ENCODE results near the gene KCNMB2. TPM values are rescaled to one million over a fixed set of nuclear protein-coding genes. Genes with fewer than 3 reads are reported as not detected.

Gene KCNMB2
- total RNA-seq, 1 experiment from 2014 or later = not detected

DNA sequence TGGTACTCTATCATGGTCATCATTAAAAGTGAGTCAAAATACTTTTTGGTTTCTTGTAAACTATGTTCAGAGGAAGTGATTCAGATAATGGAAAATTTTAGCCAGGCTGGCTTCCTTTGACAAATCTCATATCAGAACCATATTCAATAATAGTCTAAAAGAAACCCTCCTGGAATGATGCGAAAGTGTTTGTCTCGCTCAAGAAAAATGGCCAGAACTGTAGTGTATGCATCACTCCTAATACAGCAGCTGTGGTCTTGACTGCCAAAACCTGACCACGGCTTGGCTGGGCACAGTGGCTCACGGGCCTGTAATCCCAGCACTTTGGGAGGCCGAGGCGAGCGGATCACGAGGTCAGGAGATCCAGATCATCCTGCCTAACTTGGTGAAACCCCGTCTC lies 35.6 kb upstream of the KCNMB2 start (continued):
- TF ChIP-seq SOX15 (CRISPR knock-in tag; IDR thresholded peaks at IDR 0.05) = no peak
- TF ChIP-seq ELF4 (CRISPR knock-in tag; IDR thresholded peaks at IDR 0.05; ENCODE audit: low read depth) = no peak
- no peak for TF ChIP-seq ZBTB21 (CRISPR knock-in tag; IDR thresholded peaks at IDR 0.05; ENCODE audit: borderline replicate concordance)
- TF ChIP-seq, protein P1, sequence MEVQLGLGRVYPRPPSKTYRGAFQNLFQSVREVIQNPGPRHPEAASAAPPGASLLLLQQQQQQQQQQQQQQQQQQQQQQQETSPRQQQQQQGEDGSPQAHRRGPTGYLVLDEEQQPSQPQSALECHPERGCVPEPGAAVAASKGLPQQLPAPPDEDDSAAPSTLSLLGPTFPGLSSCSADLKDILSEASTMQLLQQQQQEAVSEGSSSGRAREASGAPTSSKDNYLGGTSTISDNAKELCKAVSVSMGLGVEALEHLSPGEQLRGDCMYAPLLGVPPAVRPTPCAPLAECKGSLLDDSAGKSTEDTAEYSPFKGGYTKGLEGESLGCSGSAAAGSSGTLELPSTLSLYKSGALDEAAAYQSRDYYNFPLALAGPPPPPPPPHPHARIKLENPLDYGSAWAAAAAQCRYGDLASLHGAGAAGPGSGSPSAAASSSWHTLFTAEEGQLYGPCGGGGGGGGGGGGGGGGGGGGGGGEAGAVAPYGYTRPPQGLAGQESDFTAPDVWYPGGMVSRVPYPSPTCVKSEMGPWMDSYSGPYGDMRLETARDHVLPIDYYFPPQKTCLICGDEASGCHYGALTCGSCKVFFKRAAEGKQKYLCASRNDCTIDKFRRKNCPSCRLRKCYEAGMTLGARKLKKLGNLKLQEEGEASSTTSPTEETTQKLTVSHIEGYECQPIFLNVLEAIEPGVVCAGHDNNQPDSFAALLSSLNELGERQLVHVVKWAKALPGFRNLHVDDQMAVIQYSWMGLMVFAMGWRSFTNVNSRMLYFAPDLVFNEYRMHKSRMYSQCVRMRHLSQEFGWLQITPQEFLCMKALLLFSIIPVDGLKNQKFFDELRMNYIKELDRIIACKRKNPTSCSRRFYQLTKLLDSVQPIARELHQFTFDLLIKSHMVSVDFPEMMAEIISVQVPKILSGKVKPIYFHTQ (CRISPR knock-in tag; IDR thresholded peaks at IDR 0.05) = no peak
- TF ChIP-seq, protein P2, sequence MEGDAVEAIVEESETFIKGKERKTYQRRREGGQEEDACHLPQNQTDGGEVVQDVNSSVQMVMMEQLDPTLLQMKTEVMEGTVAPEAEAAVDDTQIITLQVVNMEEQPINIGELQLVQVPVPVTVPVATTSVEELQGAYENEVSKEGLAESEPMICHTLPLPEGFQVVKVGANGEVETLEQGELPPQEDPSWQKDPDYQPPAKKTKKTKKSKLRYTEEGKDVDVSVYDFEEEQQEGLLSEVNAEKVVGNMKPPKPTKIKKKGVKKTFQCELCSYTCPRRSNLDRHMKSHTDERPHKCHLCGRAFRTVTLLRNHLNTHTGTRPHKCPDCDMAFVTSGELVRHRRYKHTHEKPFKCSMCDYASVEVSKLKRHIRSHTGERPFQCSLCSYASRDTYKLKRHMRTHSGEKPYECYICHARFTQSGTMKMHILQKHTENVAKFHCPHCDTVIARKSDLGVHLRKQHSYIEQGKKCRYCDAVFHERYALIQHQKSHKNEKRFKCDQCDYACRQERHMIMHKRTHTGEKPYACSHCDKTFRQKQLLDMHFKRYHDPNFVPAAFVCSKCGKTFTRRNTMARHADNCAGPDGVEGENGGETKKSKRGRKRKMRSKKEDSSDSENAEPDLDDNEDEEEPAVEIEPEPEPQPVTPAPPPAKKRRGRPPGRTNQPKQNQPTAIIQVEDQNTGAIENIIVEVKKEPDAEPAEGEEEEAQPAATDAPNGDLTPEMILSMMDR (IDR thresholded peaks at IDR 0.05) = no peak

DNA sequence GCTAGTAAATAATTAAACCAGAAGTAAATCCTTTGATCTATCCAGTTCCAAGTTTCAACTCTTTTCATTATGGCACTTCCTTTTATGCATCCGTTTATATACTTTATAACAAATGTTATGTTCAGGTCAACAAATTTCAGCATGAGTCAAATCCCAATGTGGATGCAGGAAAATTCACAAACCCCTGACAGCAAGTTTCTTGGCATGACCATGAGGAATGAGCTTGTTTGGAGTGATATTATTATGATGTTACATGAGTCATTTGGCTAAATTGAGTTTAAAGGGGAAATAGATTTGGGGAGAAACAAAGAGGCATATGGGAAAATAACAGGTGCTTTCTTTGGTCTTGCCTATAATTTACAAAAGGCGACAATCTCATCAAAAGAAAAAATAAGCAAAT lies 32.1 kb upstream of the KCNMB2 start:
- ChIA-PET CTCF (no interaction called here), POLR2A (no interaction called here)
- TF ChIP-seq ZNF263 (CRISPR knock-in tag; IDR thresholded peaks at IDR 0.05; ENCODE audit: low read depth) (no peak), ZNF317 (CRISPR knock-in tag; IDR thresholded peaks at IDR 0.05; ENCODE audit: borderline replicate concordance, low read depth) (no peak), NFATC4 (CRISPR knock-in tag; IDR thresholded peaks at IDR 0.05) (no peak), MXD4 (CRISPR knock-in tag; IDR thresholded peaks at IDR 0.05; ENCODE audit: borderline replicate concordance) (no peak), SP1 (CRISPR knock-in tag; conservative IDR thresholded peaks at IDR 0.05) (no peak), TEAD1 (CRISPR knock-in tag; IDR thresholded peaks at IDR 0.05) (no peak), EMX1 (CRISPR knock-in tag; IDR thresholded peaks at IDR 0.05) (no peak), ATF1 (CRISPR knock-in tag; IDR thresholded peaks at IDR 0.05) (no peak), NR3C1 (CRISPR knock-in tag; conservative IDR thresholded peaks at IDR 0.05; ENCODE audit: low read depth) (no peak), ZNF423 (CRISPR knock-in tag; IDR thresholded peaks at IDR 0.05) (no peak), CREB1 (CRISPR knock-in tag; IDR thresholded peaks at IDR 0.05) (no peak)
- TF ChIP-seq, protein P3, sequence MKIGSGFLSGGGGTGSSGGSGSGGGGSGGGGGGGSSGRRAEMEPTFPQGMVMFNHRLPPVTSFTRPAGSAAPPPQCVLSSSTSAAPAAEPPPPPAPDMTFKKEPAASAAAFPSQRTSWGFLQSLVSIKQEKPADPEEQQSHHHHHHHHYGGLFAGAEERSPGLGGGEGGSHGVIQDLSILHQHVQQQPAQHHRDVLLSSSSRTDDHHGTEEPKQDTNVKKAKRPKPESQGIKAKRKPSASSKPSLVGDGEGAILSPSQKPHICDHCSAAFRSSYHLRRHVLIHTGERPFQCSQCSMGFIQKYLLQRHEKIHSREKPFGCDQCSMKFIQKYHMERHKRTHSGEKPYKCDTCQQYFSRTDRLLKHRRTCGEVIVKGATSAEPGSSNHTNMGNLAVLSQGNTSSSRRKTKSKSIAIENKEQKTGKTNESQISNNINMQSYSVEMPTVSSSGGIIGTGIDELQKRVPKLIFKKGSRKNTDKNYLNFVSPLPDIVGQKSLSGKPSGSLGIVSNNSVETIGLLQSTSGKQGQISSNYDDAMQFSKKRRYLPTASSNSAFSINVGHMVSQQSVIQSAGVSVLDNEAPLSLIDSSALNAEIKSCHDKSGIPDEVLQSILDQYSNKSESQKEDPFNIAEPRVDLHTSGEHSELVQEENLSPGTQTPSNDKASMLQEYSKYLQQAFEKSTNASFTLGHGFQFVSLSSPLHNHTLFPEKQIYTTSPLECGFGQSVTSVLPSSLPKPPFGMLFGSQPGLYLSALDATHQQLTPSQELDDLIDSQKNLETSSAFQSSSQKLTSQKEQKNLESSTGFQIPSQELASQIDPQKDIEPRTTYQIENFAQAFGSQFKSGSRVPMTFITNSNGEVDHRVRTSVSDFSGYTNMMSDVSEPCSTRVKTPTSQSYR (CRISPR knock-in tag; IDR thresholded peaks at IDR 0.05) = no peak
- Mint-ChIP-seq H3K4me1 (no peaks in the 10 kb centered on the region), H3K27ac (no peak overlapping the region), H3K9me3 (0 out of 2 replicates have a peak, but pooled peaks cover 4% of the 10 kb centered on the region), H3K4me3 (no peak overlapping the region), H3K27me3 (ENCODE audit: low read depth) (no peaks in the 10 kb centered on the region), H3K36me3 (no peaks in the 10 kb centered on the region)
- ATAC-seq (no peak), DNase-seq (ENCODE audit: low spot score) (no peak)

DNA sequence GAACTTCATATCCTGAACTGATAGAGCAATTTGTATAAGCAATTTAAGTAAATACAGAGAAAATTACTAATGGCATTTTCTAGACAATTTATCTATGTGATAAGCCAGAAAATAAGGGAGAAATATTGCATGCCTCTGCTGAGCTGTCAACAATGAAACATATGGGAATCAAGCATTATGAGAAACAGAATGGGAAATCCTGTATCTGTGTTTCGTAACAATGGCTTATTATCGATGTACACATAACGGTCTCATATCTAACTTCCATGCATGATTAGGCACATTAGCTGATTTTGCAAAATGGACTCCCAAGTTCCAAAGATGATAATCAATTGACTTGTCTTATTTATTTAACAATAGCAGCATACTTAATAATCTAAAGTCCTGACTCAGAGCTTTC lies 30.4 kb upstream of the KCNMB2 start:
- ATAC-seq = no peak
- no peaks in the 10 kb centered on the region for H3K4me1 Mint-ChIP-seq
- no peak overlapping the region for H3K4me3 Mint-ChIP-seq
- ChIA-PET CTCF (no interaction called here), POLR2A (no interaction called here)
- no peaks in the 10 kb centered on the region for H3K9me3 Mint-ChIP-seq
- no peak overlapping the region for H3K27ac Mint-ChIP-seq
- no peak for DNase-seq (ENCODE audit: low spot score)
- H3K27me3 Mint-ChIP-seq (ENCODE audit: low read depth) = no peaks in the 10 kb centered on the region
- H3K36me3 Mint-ChIP-seq = no peaks in the 10 kb centered on the region
- no peak for TF ChIP-seq NR2C2 (CRISPR knock-in tag; IDR thresholded peaks at IDR 0.05)
- TF ChIP-seq, protein P4, sequence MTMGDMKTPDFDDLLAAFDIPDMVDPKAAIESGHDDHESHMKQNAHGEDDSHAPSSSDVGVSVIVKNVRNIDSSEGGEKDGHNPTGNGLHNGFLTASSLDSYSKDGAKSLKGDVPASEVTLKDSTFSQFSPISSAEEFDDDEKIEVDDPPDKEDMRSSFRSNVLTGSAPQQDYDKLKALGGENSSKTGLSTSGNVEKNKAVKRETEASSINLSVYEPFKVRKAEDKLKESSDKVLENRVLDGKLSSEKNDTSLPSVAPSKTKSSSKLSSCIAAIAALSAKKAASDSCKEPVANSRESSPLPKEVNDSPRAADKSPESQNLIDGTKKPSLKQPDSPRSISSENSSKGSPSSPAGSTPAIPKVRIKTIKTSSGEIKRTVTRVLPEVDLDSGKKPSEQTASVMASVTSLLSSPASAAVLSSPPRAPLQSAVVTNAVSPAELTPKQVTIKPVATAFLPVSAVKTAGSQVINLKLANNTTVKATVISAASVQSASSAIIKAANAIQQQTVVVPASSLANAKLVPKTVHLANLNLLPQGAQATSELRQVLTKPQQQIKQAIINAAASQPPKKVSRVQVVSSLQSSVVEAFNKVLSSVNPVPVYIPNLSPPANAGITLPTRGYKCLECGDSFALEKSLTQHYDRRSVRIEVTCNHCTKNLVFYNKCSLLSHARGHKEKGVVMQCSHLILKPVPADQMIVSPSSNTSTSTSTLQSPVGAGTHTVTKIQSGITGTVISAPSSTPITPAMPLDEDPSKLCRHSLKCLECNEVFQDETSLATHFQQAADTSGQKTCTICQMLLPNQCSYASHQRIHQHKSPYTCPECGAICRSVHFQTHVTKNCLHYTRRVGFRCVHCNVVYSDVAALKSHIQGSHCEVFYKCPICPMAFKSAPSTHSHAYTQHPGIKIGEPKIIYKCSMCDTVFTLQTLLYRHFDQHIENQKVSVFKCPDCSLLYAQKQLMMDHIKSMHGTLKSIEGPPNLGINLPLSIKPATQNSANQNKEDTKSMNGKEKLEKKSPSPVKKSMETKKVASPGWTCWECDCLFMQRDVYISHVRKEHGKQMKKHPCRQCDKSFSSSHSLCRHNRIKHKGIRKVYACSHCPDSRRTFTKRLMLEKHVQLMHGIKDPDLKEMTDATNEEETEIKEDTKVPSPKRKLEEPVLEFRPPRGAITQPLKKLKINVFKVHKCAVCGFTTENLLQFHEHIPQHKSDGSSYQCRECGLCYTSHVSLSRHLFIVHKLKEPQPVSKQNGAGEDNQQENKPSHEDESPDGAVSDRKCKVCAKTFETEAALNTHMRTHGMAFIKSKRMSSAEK (CRISPR knock-in tag; IDR thresholded peaks at IDR 0.05; ENCODE audit: borderline replicate concordance) = no peak
- TF ChIP-seq ETV6 (CRISPR knock-in tag; IDR thresholded peaks at IDR 0.05) = no peak
- TF ChIP-seq, protein P5, sequence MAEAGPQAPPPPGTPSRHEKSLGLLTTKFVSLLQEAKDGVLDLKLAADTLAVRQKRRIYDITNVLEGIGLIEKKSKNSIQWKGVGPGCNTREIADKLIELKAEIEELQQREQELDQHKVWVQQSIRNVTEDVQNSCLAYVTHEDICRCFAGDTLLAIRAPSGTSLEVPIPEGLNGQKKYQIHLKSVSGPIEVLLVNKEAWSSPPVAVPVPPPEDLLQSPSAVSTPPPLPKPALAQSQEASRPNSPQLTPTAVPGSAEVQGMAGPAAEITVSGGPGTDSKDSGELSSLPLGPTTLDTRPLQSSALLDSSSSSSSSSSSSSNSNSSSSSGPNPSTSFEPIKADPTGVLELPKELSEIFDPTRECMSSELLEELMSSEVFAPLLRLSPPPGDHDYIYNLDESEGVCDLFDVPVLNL (CRISPR knock-in tag; IDR thresholded peaks at IDR 0.05; ENCODE audit: borderline replicate concordance, low read depth) = no peak
- TF ChIP-seq JAZF1 (CRISPR knock-in tag; IDR thresholded peaks at IDR 0.05) = no peak
